Measurements from ENCODE around the gene MTOR. TPM values are rescaled to one million over a fixed set of nuclear protein-coding genes. Genes with fewer than 3 reads are reported as not detected.
A peak's percentile ranks its signal among the peaks of the same experiment; 100 is the strongest.

The MTOR gene
- total and polyA plus RNA-seq, 2 experiments from 2014 or later, result 10.6 to 30.7 TPM

DNA sequence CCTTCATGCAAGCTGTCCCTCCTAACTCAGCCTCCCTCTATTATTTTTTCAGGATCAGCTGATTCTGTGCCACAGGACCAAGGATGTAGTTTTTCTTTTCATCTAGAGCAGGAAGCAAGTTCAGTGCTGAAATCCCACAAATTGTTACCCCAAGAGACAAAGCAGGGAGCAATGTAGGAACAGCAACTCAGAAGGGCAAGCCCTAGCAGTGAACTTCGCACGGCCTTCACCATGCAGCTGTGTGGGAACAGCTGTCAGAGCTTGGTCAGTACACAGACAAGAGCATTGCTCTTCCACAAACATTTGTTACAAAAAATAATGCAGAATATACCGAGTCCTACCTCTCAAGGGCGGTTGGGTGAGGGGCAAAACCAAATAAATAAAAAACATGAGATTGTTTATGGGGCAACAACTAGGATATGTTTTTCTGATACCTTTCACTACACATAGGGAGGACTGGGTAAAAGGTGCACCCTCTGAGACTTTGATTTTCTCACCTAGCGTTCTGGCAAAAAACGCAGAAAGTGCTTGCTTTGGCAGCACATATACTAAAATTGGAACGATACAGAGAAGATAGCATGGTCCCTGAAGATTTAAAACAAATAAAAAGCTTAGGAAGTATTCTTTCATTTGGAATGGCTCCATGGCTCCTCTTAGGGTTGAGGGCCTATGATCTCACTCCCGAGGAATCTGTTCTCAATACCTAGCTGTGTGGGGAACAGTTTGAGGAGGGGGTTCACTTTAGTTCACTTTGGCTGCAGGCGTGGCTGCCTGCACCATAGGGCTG, 110.3 kb downstream of the MTOR start:
- no peaks in the 10 kb centered on the region for H3K9me3 ChIP-seq (ENCODE audit: low read depth)
- no peak overlapping the region for H3K4me3 ChIP-seq
- no peak overlapping the region for H3K9ac ChIP-seq
- H3F3A ChIP-seq (ENCODE audit: insufficient read depth), result no peaks in the 10 kb centered on the region
- WGBS, 2 experiments (ENCODE audit: low coverage in 1 of 2, low lambda C conversion rate in 2 of 2, missing lambda C conversion rate in 2 of 2), result 95 to 99% methylated on average over 9 of the region's 9 CpGs
- no peaks in the 10 kb centered on the region for H4K20me1 ChIP-seq (ENCODE audit: insufficient read depth)
- no peak overlapping the region for H3K4me2 ChIP-seq (ENCODE audit: unreplicated experiment)
- no peak for TF ChIP-seq EZH2phosphoT487 (IDR thresholded peaks at IDR 0.05; ENCODE audit: insufficient read depth, low read depth)
- H3K27ac ChIP-seq, result no peak overlapping the region
- H3K4me1 ChIP-seq (ENCODE audit: insufficient read depth), result peaks cover 4% of the 10 kb centered on the region; the same call in 1 of the 2 replicates
- H3K36me3 ChIP-seq (ENCODE audit: low read depth), result peaks cover 10% of the 10 kb centered on the region; the same call in 1 of the 2 replicates
- DNase-seq, result no peak
- no peaks in the 10 kb centered on the region for H3K27me3 ChIP-seq (replicated peaks; ENCODE audit: insufficient read depth)
- H2AFZ ChIP-seq, result no peak overlapping the region
- no peaks in the 10 kb centered on the region for H3K9me2 ChIP-seq (ENCODE audit: insufficient read depth)
- H3K79me2 ChIP-seq (ENCODE audit: insufficient read depth), result no peaks in the 10 kb centered on the region
- in situ Hi-C loops (cut with MboI), result no loop called here

- Histone ChIP-seq H3K36me3 (ENCODE audit: low read depth) (peaks cover 10% of the 10 kb centered on the region; the same call in 1 of the 2 replicates), H3K27me3 (replicated peaks; ENCODE audit: insufficient read depth) (no peaks in the 10 kb centered on the region), H3K9me2 (ENCODE audit: insufficient read depth) (no peaks in the 10 kb centered on the region), H3K9ac (no peak overlapping the region), H3K4me2 (ENCODE audit: unreplicated experiment) (no peak overlapping the region), H2AFZ (no peak overlapping the region), H3K4me1 (ENCODE audit: insufficient read depth) (0 out of 2 replicates have a peak, but pooled peaks cover 4% of the 10 kb centered on the region), H3F3A (ENCODE audit: insufficient read depth) (no peaks in the 10 kb centered on the region), H3K4me3 (no peak overlapping the region), H3K9me3 (ENCODE audit: low read depth) (no peaks in the 10 kb centered on the region), H3K79me2 (ENCODE audit: insufficient read depth) (no peaks in the 10 kb centered on the region), H3K27ac (no peak overlapping the region), H4K20me1 (ENCODE audit: insufficient read depth) (no peaks in the 10 kb centered on the region)
- no peak for DNase-seq
- no peak for TF ChIP-seq EZH2phosphoT487 (IDR thresholded peaks at IDR 0.05; ENCODE audit: insufficient read depth, low read depth)
- no peak for TF ChIP-seq EZH2 (IDR thresholded peaks at IDR 0.05; ENCODE audit: insufficient read depth, poor library complexity, severe bottlenecking)
- 88 to 89% methylated on average over 5 of the region's 5 CpGs for WGBS, 2 experiments (ENCODE audit: low coverage in 1 of 2, low lambda C conversion rate in 2 of 2, missing lambda C conversion rate in 2 of 2)
- in situ Hi-C loops (cut with MboI), result no loop called here
Observed at GRCh38 chr1:11151114-11151513, 111.2 kb downstream of the MTOR start.

DNA sequence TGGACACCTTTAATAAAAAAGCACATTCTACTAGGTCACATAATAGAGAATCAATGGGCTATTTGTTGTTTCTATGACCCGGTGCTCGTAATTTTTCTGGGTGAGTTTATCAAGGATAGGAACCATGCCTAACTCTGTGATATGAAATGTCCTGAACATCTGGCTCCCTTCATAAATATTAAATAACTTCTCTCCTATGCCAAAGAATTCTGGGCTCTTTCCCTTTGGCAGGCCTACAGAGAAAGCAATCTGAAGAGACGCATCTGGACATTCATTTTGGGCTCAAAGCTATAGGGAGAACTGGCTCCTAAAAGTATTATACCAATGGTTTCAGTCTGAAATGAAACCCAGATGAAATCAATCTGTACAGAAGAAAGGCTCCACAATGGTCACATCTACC, 112.0 kb downstream of the MTOR start:
- no peaks in the 10 kb centered on the region for H3K9me2 ChIP-seq (ENCODE audit: insufficient read depth)
- H3F3A ChIP-seq (ENCODE audit: insufficient read depth), result no peaks in the 10 kb centered on the region
- H3K27me3 ChIP-seq (replicated peaks; ENCODE audit: insufficient read depth), result no peaks in the 10 kb centered on the region
- peaks cover 13% of the 10 kb centered on the region; the same call in 1 of the 2 replicates for H3K36me3 ChIP-seq (ENCODE audit: low read depth)
- H3K79me2 ChIP-seq (ENCODE audit: insufficient read depth), result no peaks in the 10 kb centered on the region
- in situ Hi-C loops (cut with MboI), result no loop called here
- no peak overlapping the region for H3K4me2 ChIP-seq (ENCODE audit: unreplicated experiment)
- DNase-seq, result no peak
- H3K4me3 ChIP-seq, result no peak overlapping the region
- H3K9me3 ChIP-seq (ENCODE audit: low read depth), result no peaks in the 10 kb centered on the region
- no peak overlapping the region for H3K27ac ChIP-seq
- TF ChIP-seq EZH2phosphoT487 (IDR thresholded peaks at IDR 0.05; ENCODE audit: insufficient read depth, low read depth) (no peak), EZH2 (IDR thresholded peaks at IDR 0.05; ENCODE audit: insufficient read depth, poor library complexity, severe bottlenecking) (no peak)
- H3K4me1 ChIP-seq (ENCODE audit: insufficient read depth), result 0 out of 2 replicates have a peak, but pooled peaks cover 4% of the 10 kb centered on the region
- no peaks in the 10 kb centered on the region for H4K20me1 ChIP-seq (ENCODE audit: insufficient read depth)
- no peak overlapping the region for H2AFZ ChIP-seq
- H3K9ac ChIP-seq, result no peak overlapping the region
- WGBS, 2 experiments (ENCODE audit: low coverage in 1 of 2, low lambda C conversion rate in 2 of 2, missing lambda C conversion rate in 2 of 2), result 81 to 84% methylated on average over 3 of the region's 3 CpGs

DNA sequence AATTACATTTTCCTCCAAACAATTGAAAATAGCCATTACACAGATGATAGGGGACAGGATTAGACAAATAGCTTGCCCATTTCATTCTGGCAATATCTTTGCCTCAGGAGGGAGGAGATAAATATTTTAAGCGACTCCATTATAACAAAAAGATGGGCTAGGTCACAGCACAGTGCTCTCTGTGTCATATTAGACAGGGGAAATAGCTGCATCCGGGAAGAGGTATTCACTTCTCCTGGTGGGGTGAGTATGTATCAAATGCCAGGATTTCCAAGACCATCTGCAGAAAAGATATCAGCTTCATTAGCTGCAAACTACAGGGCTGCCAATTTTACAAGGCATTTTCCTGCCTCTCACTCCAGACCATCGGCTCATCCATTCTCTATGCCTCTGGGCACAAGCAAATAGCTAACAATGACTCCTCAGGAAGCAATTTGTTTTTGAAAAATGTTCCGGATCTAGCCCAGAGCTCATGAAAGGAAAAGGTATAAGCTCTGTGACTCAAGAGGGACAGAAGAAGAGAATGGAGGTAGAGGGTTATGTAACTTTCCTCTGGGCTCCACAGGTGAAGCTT, 115.1 kb downstream of the MTOR start:
- in situ Hi-C loops (cut with MboI), result no loop called here
- H2AFZ ChIP-seq, result no peak overlapping the region
- no peak overlapping the region for H3K9ac ChIP-seq
- H3K4me1 ChIP-seq (ENCODE audit: insufficient read depth), result 0 out of 2 replicates have a peak, but pooled peaks cover 4% of the 10 kb centered on the region
- H3K4me2 ChIP-seq (ENCODE audit: unreplicated experiment), result no peak overlapping the region
- H3K27ac ChIP-seq, result no peak overlapping the region
- no peaks in the 10 kb centered on the region for H3K9me3 ChIP-seq (ENCODE audit: low read depth)
- peaks cover 11% of the 10 kb centered on the region; the same call in 1 of the 2 replicates for H3K36me3 ChIP-seq (ENCODE audit: low read depth)
- H3K9me2 ChIP-seq (ENCODE audit: insufficient read depth), result no peaks in the 10 kb centered on the region
- WGBS, 2 experiments (ENCODE audit: low coverage in 1 of 2, low lambda C conversion rate in 2 of 2, missing lambda C conversion rate in 2 of 2), result 77 to 83% methylated on average over 4 of the region's 4 CpGs
- TF ChIP-seq EZH2 (IDR thresholded peaks at IDR 0.05; ENCODE audit: insufficient read depth, poor library complexity, severe bottlenecking) (no peak), EZH2phosphoT487 (IDR thresholded peaks at IDR 0.05; ENCODE audit: insufficient read depth, low read depth) (no peak)
- no peak overlapping the region for H3K4me3 ChIP-seq
- peak; percentile 59 for DNase-seq
- H4K20me1 ChIP-seq (ENCODE audit: insufficient read depth), result no peaks in the 10 kb centered on the region
- no peaks in the 10 kb centered on the region for H3K79me2 ChIP-seq (ENCODE audit: insufficient read depth)
- no peaks in the 10 kb centered on the region for H3K27me3 ChIP-seq (replicated peaks; ENCODE audit: insufficient read depth)
- no peaks in the 10 kb centered on the region for H3F3A ChIP-seq (ENCODE audit: insufficient read depth)
